NCI-H446 treated with DMSO at 0.1 percent for 48 hours (cell line): Measurements from ENCODE around the gene CACNA1C.
A peak's percentile ranks its signal among the peaks of the same experiment; 100 is the strongest.

Experiments
- DNase-seq: peaks from one replicate; lab custom pipeline; 2025; lab: John Stamatoyannopoulos, UW

CACNA1C gene

DNA sequence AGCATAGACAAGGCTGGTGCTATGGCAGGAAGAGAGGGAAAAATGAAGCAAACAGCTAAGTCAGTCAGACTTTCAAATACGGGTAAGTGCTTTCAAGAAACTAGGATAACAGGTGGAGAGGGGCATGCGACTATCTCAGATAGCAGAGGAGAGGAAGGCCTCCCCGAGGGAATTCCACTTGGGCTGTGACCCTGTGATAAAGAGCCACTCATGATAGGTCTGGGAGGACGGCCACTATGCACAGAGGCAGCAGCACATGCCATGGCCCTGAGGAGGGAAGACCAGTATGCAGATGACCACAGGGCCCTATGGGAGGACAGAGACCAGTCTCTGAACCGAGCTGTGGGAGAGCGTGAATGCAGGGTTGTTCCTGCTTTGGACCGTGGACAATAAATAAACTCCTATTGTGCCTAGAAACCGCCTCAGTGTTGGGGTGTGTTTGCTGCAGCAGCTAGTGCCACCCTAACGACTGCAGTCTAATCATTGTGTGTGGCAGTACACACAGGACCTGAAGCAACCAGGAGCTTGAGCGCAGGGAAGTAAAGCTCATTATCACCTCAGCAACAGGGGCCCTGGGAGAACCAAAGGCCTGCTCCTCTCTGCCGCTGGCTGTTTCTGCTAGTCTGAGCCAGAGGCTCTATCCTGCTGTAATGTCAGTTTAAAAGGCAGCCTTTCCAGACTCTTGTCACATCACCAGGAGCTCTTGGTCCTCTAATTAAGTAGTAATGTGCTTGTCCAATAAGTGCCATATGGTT, 119.1 kb downstream of the CACNA1C start:
- peak; percentile 40 for DNase-seq

DNA sequence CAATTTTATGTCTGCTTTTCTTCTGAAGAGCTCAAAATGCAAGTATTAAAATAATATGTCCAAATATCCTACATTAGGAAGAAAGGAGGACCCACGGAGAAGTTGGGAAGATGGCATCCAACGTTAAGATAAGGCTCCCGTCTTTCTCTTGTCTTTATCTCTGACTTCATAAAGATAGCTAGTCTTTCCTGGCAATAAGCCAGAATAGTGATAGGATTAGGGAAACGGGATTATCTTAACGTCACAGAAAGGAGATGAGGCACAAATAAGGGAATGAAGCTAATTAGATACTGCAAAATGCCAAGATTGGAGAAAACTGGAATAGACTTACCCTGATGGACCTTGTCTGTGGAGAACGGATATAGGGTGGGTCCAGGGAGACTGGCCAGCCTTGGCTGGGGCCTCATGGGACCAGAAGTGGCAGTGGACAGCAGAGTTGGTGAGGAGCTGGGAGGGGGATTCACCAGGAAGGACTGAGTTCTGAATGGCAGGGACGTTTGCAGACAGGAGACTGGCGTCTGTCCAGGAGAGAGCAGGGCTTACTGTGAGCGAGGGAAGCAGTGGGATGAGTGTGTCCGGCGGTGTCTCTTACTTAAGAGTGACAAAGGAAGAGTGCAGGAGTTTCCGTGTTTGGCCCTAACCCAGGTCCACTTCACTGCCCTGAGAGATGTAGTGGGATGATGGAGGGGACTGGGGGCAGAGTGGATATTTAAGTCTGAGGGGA, 119.9 kb downstream of the CACNA1C start:
- DNase-seq: peak; percentile 46

DNA sequence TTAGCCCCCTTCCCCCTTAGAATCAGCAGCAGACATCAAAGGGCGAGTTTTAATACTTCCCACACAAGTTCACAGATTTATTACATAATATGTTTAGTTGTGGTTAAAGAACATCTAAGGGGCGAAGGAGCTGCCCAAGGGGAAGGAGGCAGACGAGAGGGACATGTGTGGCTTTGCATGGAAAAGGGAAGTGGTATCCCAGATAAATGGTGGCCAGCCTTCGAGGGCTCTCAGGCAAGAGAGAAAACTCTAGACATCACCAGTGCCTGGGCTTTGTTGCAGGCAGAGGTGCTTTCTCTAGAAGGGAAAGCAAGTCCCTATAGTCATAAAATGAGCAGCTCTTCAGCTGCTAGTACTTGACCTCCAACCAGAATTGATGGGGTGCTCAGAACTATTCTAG, 121.2 kb downstream of the CACNA1C start:
- no peak for DNase-seq

DNA sequence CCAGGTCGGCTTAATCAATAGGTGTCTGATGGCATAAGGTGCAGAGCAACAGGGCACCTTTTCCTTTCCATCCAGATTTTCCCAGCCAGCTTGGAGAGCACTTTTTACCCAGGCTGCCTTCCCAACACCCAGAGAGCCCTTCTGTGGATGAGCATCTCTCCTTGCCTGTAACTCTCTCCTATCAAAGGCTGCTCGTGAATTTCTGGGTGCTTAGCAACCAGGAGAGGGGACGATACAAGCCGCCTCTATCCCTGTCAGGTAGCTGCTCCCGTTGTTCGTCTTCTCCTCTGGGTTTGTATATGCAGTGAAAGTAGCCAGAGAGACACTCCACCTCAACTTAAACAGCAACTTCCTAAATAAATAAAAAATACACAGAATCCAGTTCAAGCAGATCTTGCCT, 124.2 kb downstream of the CACNA1C start:
- DNase-seq: no peak

DNA sequence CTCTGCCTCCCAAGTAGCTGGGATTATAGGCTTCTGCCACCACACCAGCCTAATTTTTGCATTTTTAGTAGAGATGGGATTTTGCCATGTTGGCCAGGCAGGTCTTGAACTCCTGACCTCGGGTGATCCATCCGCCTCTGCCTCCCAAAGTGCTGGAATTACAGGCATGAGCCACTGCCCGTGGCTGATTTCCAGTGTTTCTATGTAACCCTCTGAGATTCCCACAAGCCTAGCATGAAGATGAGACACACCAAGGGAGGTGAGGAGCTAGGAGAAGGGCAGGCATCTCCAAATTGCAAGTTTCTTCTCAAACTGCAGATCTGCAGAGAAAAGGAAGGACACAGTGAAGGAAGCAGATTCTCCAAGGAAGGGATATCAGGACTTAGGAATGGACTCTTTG, 125.0 kb downstream of the CACNA1C start:
- DNase-seq: no peak

DNA sequence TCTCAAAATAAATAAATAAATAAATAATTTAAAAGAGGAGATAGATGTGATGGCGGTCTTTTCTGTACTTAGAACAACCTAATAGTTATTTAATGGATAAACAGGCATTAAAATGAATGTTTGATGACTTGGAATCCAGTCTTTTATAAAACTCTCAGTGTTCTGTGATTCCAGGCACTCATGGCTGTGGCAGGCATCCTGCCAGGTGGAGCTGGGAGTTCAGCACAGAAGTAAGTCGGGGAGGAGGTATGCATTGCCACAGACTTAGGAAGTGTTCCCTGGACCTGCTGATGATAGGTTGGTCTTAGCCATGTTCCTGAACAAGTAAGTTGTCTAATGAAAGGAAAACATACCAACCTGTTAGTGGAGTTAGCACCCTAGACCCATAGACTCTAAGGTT, 126.3 kb downstream of the CACNA1C start:
- DNase-seq: no peak

DNA sequence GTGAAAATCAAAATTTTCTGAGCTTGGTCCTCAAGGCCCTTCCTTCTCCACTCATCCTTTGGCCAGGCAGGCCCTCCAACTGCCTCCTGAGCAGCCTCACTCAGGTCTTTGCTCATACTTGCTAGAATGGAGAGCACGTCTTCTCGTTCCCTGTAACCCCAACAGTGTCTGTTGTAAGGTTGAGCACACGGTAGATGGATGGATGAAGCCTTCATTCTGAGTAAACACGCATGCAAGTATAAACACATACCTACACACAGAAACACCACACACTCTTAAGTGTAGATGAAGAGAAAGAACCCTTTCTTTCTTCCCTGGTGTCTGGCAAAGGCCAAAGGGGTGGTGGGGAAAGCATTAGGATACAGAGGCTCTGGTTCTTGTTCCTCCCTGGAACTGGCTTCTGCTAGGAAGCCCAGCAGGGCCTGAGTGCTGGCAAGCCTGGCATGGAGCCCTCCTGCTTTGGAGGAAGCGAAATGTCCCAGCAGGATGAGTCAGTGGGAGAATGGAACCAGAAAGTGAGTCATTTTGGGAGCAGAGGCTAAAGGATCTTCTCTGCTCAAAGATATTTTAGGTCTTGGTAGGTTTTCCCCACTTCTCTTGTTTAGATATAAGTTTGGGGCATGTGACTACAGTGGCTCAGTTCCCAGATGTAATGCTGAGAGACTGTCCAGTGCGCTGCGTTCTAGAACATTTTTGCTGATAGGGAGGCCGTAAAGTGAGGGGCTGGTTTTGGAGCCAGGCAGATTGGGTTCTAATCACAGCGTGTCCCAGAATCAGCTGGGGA, 127.4 kb downstream of the CACNA1C start:
- DNase-seq: peak; percentile 82

DNA sequence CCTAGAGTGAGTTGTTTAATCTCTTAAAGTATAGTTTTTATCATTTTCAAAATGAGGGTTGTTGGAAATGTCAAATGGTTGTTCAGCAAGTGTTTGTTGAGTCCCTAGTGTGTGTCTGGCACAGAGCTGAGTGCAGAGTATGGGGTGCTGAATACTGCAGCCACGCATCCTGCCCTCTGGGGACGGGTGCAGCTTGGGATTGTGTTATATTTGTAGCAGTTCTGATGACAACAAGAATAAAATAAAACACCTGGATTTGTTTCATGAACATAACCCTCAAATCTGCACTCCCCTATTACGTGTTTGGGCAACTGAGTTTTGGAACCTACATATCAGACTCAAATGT, 127.9 kb downstream of the CACNA1C start:
- no peak for DNase-seq

DNA sequence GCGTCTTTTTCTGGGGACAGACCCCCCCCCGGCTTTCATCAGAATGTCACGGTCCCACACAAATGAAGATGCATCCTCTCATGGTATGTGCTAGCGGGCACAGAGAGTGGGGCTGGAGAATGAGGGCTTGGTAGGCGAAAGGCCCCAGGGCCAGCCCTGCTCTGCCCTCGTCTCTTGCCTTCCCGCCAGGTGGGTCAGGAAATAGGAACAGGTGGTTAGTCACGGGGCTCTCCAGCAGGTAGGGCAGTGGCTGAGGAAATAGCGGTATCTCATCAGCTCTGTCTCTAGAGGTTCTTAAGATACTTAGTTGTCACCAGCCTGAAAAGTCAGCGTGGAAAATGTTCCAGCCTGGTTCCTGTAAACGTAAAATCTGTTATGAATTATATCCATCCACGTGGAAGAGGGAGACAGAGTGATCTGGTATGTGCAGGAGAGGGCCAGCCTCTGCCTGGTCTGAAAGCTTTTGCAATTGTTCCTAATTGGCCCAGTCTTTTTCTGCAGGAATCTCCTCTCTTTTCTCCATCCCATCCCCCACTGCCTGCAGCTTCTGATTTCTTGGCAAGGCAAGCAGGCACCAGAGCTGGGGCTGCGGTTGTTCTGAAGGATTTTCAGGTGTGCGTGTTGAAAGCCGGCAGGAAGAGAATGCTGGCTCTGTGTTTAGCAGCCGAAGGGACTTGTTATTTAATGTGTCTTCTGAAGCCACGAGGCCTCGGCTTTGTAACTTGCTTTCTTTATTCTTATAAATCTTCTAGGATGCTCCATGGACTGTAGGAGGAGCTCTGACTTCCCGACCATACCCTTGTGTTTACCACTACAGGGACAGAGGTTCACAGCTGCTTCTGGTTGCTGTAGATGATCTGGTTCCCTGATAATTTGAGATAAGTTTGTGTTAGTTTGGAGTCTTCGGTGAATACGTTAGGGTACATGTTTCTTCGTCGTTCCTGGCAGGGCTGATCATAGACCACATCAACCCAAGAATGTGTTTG, 131.1 kb downstream of the CACNA1C start:
- no peak for DNase-seq

DNA sequence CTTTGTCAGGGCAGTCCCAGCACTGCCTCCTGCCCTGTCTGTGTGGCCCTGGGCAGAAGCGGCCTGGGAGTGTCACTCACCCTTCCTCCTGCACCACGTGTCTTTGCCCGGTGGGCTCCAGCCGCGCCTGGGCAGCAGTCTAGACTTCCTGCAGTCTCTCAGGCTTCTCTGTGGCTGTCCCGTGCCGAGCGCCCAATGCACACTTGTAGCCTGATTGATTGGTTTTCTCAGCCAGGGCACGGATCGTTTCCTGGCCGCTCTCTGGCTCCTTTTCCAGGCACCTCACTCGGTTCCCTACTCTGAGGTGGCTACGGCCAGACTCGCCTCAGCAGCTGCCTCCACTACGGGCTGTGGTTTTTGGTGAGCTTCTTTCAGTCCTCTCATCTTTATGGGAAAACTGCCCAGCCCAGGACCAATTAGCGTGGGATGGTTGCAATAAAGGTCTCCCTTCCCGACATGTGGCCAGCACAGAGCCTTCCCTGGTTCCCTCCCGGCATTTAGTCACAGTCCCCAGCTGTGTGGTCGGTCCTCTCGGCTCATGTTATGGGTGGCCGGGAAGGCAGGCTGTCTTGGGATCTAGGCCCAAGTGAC, 133.1 kb downstream of the CACNA1C start:
- DNase-seq: no peak

DNA sequence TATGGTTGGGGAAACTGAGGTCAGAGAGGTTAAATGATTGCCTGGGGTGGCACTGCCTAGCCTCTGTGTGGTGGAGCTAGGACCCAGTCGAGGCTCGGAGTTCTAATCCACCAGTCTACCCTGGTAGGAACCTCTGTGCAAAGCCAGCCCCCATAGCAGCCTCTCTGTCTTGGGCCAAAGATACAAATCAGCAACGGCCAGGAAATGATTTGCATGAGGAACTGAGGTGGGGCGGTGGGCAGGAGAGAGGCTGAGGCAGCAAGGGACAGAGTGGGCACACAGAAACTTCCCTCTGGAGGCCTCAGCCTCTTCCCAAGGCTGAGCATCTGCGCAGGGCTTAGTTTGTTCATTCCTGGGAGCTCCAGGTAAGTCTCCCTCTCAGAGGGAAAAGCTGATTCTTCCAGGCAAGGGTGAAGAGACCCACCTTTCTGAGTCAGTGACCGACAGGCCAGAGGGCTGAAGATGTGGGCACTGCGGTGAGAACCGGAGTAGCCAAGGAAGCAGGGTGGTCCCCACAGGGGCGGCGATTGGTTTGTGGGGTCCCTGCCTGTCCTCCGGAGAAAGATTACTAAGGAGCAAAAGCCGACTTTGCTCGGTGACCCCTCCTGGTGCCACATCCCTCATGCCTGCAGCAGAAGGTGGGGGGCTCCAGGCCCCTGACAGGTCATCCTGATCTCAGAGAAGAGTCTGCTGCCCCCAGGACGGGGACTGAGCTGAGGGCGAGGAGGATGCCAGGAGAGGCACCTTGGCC, 134.6 kb downstream of the CACNA1C start:
- DNase-seq: no peak

DNA sequence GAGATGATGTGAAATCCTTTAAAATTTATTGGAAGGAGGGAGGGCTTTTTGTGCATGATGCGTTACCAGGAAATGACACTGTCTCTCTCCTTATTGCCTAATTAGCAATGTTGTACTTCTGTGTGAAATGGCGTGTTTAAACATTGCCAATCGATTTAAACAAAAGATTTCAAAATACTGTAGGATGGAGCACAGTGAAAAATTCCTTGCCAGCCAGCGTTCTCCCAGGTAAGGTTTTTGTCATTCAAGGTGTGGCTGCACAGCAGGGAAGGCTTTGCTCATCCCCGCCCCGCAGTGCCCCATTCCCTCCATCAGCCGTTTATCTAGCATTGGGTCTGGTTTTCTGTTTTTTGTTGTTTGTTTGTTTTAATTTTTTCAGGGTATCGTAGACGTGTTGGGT, 137.3 kb downstream of the CACNA1C start:
- DNase-seq: no peak

DNA sequence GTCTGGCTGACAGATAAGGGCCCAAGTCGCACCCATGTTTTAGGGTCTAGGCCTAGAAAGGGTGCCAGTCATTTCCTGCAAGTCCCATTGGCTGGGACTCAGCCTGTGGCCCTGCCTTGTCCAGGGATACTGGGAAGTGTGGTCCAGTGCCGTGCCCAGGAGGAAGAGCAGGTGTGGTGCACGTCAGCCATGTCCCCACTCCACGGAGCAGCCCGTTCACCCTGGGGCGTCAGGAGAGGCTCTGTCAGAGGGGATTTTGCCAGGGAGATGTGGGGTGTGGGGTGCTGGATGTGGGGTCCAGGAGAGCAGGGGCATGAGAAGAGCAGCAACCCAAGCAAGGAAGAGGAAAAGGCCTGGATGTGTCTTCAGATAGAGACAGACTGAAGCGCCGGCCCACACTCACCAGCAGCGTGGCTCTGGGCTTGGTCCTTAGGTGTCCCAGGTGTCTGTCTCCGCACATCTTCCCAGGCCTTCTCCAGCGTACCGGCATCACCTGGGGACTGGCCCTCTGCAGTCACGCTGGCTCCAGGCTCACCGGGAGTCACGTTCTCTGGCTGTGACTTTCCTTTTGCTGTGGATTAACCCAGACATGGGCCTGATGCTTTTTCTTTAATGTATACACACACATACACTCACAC, 138.2 kb downstream of the CACNA1C start:
- no peak for DNase-seq

DNA sequence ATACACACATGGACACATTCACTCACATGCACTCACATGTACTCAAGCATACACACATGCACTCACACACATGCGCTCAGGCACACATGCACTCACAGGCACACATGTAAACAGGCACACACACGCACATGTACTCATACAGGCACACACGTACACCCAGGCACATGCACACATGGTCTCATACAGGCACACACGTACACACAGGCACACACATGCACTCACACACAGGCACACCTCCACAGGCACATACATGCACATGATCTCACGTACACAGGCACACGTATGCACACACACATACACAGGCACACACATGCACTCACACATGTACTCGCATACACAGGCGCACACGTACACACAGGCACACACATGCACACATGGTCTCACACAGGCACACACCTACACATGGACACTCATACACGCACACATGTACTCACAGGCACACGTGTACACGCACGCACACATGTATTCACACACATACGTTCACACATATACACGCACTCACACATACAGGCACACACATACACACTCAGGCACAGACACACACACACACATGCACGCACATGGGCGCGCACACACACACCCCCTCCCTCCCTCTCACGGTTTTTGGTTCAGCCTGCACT, 138.9 kb downstream of the CACNA1C start:
- no peak for DNase-seq

DNA sequence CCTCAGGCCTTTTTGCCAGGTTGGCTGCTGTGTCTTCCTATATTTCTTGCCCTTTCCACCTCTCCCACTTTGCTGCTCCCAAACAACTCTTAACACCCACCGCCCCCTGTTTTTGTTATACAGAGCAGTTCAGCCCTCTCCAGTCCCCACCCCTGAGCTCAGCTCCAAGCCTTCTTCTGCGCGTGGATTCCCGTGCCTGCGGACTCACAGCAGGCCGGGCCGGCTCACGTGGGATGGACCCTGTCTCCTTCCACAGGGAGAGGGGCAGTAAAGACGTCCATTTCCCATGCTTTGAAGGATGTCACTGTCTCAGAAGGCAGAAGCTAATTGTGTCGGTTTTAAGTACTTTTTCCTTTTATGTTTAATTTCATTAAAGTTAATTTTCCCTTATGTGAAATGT, 139.4 kb downstream of the CACNA1C start:
- DNase-seq: no peak

DNA sequence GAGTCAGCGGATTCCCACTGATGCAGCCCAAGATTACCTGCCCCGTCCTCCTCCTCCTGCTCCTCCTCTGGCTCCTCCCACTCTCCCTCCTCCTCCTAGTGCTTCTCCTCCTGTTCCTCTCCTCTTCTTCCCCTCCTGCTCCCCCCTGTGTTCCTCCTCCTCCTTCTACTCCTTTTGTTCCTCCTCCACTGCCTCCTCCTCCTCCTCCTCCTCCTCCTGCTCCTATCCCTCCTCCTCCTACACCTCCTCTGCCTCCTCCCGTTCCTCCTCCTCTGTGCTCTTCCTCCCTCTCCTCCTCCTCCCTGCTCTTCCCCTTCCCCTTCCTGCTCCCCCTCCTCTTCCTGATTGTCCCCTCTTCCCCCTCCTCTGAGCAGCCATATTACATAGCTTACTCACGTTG, 141.3 kb downstream of the CACNA1C start:
- no peak for DNase-seq

DNA sequence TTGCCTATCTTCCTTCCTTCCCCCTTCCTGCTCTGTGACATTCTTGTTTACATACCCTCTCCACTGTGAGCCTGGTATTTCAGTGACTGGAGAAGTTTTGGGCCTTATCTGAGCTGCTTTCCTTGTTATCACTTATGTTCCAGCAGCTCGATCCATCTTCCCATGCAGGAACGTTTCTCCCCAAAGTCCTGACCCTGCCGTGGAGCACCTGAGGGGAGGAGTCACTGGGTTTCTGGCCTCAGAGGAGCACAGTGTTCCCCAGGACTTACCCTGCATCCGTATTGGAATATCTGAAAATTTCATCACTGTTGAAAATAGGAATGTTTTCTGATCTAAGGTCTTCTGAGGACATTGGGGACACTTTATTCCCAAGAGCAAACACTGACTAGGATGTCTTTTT, 141.8 kb downstream of the CACNA1C start:
- DNase-seq: no peak

DNA sequence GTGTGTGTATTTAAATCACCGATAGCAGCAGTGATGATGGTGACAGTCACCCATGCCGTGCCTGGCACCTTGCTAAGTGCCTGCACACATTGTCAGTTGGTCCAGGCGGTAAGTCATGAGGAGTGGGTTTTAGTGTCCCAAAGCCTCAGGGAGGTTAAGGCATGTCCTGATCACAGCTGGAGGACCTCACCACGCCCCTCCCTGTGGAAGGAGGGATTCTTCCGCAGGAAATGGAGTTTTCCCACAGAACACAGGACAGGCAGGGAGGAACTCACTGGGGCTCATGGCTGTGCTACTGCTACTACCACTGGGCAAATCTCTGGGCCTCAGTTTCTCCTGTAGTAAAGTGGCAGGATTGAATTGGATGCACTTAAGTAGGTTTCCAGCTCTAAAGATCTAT, 142.3 kb downstream of the CACNA1C start:
- DNase-seq: no peak

DNA sequence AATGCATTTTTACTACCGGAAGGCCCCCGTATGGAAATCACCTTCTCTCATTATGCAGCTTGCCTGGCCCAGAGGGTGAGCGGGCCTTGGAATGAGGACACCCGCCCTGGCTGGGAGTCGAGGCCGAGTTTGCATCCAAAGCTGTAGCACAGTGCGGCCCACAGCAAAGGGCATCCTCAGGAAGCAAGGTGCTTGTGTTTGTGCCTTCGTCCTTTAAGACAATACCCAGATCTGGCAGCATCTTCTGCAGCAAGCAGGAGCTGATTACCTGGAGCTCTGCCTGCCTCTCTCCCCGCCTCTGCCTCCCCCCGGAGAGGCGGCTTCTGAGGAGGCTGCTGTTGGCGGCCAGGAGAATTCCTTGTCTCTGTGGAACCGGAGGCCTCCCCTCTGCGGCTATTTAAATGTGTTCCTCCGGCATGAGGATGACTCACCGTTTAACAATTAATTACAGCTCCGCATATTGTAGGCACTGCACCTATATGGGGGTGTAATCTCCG, 145.3 kb downstream of the CACNA1C start:
- no peak for DNase-seq

DNA sequence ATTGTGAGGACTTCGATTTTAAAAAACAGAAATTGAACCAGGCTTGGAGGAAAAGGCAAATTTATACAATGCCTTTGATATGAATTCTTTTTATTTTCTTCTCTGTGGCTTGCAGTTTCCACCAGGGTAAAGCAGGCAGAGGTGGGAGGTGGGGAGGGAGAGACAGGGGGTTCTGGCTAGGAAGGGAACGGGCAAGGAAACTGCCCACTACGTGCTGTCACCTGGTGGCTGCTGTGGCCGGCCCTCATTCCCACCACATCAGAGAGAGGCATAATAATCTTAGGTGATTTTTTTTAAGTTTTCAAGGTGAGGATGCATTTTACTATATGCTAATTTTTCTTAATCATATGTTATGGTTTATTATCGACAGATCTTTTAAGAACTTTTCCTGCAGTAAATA, 145.8 kb downstream of the CACNA1C start:
- no peak for DNase-seq
